A549 (cell line): ENCODE data around the gene ZNF625. TPM values are rescaled to one million over a fixed set of nuclear protein-coding genes. Genes with fewer than 3 reads are reported as not detected.

ENCODE experiments used
- ATAC-seq, 2 experiments: fragments of 200-7000 bp in 1 of 2; fragments of >200 bp in 1 of 2; cut with Nextera tagmentation in 1 of 2; cut with Tn5 transposase in 1 of 2; 3 replicates each; pipeline versions ENCODE4 v1.8.0 to v1.9.1; 2018 to 2020; ENCODE audit warnings: mild to moderate bottlenecking in 1 of 2, moderate library complexity in 1 of 2
- CTCF ChIA-PET: fragments of 300-600 bp; sonication (Branson Sonifier 250); formaldehyde crosslinking; extraction: SDS; loops from one replicate; lab custom pipeline; 2021; ENCODE audit warnings: antibody characterized with exemption, inconsistent platforms; lab: Yijun Ruan, JAX
- POLR2A ChIA-PET: fragments of 350-600 bp; formaldehyde crosslinking; extraction: SDS; loops from one replicate; lab custom pipeline; 2021; ENCODE audit warnings: antibody characterized with exemption, inconsistent platforms; lab: Yijun Ruan, JAX
- DNase-seq, 2 experiments: peaks; one replicate each; pipeline versions ENCODE4 v3.0.0 to v3.0.0-alpha.2; 2011 to 2016; ENCODE audit warnings: low read depth in 1 of 2, low spot score in 1 of 2
- FAIRE-seq: peaks from 2 replicates; lab custom pipeline; 2011; peaks lifted over from hg19 to GRCh38; lab: Jason Lieb, UNC
- H3K27ac ChIP-seq, 2 experiments: fragments of >200 bp; sonication (Bioruptor Twin); formaldehyde crosslinking; 3 replicates each; pipeline ENCODE4 v1.5.1; 2016 to 2017
- H3K4me1 ChIP-seq: fragments of >200 bp; sonication (Bioruptor Twin); formaldehyde crosslinking; 3 replicates; pipeline ENCODE4 v1.6.1; 2016
- H3K4me2 ChIP-seq: fragments of >200 bp; sonication (Bioruptor Twin); formaldehyde crosslinking; 3 replicates; pipeline ENCODE4 v1.6.1; 2016
- H3K4me3 ChIP-seq: fragments of >200 bp; sonication (Bioruptor Twin); formaldehyde crosslinking; 3 replicates; pipeline ENCODE4 v1.5.1; 2016
- H3K9me3 ChIP-seq: fragments of >200 bp; sonication (Bioruptor Twin); formaldehyde crosslinking; 3 replicates; pipeline ENCODE4 v1.6.1; 2016
- EP300 ChIP-seq, 2 experiments: fragments of >200 bp; sonication (Bioruptor Twin); formaldehyde crosslinking; IDR thresholded peaks; 2 replicates in 1 of 2; 3 replicates in 1 of 2; pipeline ENCODE4 v1.6.1; 2016 to 2017
- ESRRA ChIP-seq: fragments of 150-350 bp; IDR thresholded peaks from 2 replicates; pipeline ENCODE4 v1.6.1; 2014; ENCODE audit warnings: mild to moderate bottlenecking, low read length, borderline replicate concordance
- HOXB5 ChIP-seq: fragments of 250-450 bp; sonication (Bioruptor Pico); IDR thresholded peaks from 2 replicates; pipeline ENCODE4 v1.5.0; 2020; ENCODE audit warnings: mild to moderate bottlenecking, moderate library complexity
- MAFK ChIP-seq: fragments of 450-650 bp; IDR thresholded peaks from 2 replicates; pipeline ENCODE4 v1.6.1; 2014; ENCODE audit not compliant: partially characterized antibody
- NPAS2 ChIP-seq: fragments of 250-450 bp; sonication (Bioruptor Pico); IDR thresholded peaks from 2 replicates; pipeline ENCODE4 v1.8.0; 2022; ENCODE audit warnings: mild to moderate bottlenecking, moderate library complexity, borderline replicate concordance
- RAD21 ChIP-seq, 2 experiments: fragments of >200 bp in 1 of 2; sonication (Bioruptor Twin) in 1 of 2; formaldehyde crosslinking in 1 of 2; IDR thresholded peaks in 1 of 2; conservative IDR thresholded peaks in 1 of 2; 2 replicates in 1 of 2; 3 replicates in 1 of 2; pipeline ENCODE4 v1.6.1; 2012 to 2018; ENCODE audit warnings: inconsistent platforms in 1 of 2
- RFX5 ChIP-seq: fragments of 450-650 bp; IDR thresholded peaks from 2 replicates; pipeline ENCODE4 v1.7.1; 2014; ENCODE audit warnings: antibody characterized with exemption, mild to moderate bottlenecking, moderate library complexity
- WGBS: methylation state at CpG from one replicate; pipeline ENCODE4 v1.1.6; 2017; ENCODE audit errors: missing lambda C conversion rate; 5-methylcytosine and 5-hydroxymethylcytosine counted together
- polyA plus RNA-seq, 4 experiments: library from polyadenylated mRNA; depleted of rRNA in 3 of 4; stranded (reverse); fragments of >200 nt; fragmentation: RNase III in 1 of 4; extraction: RNeasy Plus Mini Kit Qiagen cat#74134 plus additional on column Dnase treatment in 1 of 4; gene quantifications; 2 replicates in 3 of 4; 3 replicates in 1 of 4; pipeline ENCODE4 v1.2.3, GENCODE V29; 2011 to 2017
- TF ChIP-seq, protein P1 (sequence below): fragments of 250-450 bp; sonication (Bioruptor Pico); IDR thresholded peaks from 2 replicates; pipeline ENCODE4 v1.5.0; 2021; ENCODE audit warnings: mild to moderate bottlenecking, moderate library complexity, borderline replicate concordance
- TF ChIP-seq, protein P2 (sequence below): fragments of 200-600 bp; sonication (generic); IDR thresholded peaks from 2 replicates; pipeline ENCODE4 v1.6.1; 2016; ENCODE audit warnings: antibody characterized with exemption, mild to moderate bottlenecking, moderate library complexity
- TF ChIP-seq, protein P3 (sequence below): IDR thresholded peaks from 2 replicates; pipeline ENCODE4 v1.6.1; 2012

The ZNF625 gene
- polyA plus RNA-seq, 2 of the 4 experiments (the other 2 are of a cell fraction), result not detected

DNA sequence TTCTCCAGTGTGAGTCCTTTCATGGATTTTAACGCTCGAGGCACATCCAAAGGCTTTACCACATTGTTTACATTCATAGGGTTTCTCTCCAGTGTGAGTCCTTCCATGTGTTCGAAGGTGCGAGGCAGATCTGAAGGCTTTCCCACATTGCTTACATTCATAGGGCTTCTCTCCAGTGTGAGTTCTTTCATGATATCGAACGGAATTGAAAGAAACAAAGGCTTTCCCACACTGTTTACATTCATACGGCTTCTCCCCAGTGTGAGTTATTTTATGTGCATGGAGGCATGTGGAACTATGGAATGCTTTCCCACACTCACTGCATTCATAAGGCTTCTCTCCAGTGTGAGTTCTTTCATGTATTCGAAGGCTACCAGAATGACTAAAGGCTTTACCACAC, 11.2 kb downstream of the ZNF625 start:
- Histone ChIP-seq H3K27ac (no peak overlapping the region), H3K4me1 (no peaks in the 10 kb centered on the region), H3K4me2 (no peak overlapping the region), H3K9me3 (peaks cover 18% of the 10 kb centered on the region; the same call in 1 of the 3 replicates), H3K4me3 (no peak overlapping the region)
- 10% methylated on average over 8 of the region's 8 CpGs for WGBS
- TF ChIP-seq ESRRA, result no peak
- TF ChIP-seq, protein P1, sequence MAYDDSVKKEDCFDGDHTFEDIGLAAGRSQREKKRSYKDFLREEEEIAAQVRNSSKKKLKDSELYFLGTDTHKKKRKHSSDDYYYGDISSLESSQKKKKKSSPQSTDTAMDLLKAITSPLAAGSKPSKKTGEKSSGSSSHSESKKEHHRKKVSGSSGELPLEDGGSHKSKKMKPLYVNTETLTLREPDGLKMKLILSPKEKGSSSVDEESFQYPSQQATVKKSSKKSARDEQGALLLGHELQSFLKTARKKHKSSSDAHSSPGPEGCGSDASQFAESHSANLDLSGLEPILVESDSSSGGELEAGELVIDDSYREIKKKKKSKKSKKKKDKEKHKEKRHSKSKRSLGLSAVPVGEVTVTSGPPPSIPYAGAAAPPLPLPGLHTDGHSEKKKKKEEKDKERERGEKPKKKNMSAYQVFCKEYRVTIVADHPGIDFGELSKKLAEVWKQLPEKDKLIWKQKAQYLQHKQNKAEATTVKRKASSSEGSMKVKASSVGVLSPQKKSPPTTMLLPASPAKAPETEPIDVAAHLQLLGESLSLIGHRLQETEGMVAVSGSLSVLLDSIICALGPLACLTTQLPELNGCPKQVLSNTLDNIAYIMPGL, result no peak
- DNase-seq (no peak), ATAC-seq (no peak), FAIRE-seq (no peak)
- ChIA-PET POLR2A (no interaction called here), CTCF (no interaction called here)

DNA sequence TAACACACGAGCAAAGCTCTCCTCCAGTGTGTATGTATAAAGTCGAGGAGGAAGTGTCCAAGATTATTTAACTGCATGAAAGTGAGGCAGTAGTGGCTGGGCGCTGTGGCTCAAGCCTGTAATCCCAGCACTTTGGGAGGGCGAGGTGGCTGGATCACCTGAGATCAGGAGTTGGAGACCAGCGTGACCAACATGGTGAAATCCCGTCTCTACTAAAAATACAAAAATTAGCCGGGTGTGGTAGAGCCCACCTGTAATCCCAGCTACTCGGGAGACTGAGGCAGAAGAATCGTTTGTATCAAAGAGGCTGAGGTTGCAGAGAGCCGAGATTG, 15.2 kb downstream of the ZNF625 start:
- CTCF ChIA-PET, result no interaction called here

DNA sequence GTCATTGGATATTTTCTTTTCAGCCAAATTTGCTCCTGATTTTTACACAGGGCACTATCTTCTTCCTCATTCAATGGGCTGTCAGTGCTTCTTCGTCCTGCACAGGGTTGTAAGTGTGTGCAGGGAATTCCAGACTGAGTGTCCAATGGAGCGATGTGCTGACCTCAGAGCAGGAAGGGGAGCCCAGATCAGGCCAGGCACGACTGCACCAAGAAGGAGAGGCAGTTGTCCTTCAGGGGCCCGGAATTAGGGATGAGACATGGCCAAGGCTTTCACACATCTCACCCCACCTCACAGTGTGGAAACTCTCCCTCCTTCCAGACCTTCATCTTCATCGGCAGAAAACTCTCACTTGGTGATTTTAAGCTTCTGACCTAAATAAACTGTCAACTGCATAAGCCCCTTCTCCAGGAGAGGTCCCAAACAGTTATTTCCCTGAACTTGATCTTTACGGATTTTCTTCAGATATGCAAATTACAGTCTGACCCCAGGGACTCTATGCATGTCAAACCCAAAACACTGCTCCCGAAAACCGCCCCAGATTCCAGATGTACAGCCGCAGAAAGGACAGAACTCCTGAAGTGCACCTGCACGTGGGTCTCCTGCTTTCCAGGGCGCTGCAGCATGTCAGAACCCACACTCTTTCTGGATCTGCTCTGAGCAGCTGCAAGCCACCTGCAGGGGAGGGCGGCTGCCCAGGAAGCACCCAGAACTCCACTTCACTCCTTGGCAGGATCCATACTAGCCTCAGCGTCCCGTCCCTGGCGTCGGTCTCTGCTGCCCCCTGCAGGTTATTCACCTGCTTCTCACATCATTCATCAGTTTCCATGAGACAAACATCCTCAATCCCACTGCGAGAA, 15.8 kb downstream of the ZNF625 start:
- ChIA-PET CTCF (no interaction called here), POLR2A (no interaction called here)
- Histone ChIP-seq H3K9me3 (peaks cover 15% of the 10 kb centered on the region; the same call in 1 of the 3 replicates), H3K4me1 (no peaks in the 10 kb centered on the region), H3K27ac (no peak overlapping the region), H3K4me2 (peak overlapping the region; percentile 34; the same call in 2 of the 3 replicates), H3K4me3 (no peak overlapping the region)
- FAIRE-seq, result no peak
- ATAC-seq, result peak; percentile 34 to 72; a peak in 4 of 6 replicates
- no peak for TF ChIP-seq RFX5
- TF ChIP-seq, protein P2, sequence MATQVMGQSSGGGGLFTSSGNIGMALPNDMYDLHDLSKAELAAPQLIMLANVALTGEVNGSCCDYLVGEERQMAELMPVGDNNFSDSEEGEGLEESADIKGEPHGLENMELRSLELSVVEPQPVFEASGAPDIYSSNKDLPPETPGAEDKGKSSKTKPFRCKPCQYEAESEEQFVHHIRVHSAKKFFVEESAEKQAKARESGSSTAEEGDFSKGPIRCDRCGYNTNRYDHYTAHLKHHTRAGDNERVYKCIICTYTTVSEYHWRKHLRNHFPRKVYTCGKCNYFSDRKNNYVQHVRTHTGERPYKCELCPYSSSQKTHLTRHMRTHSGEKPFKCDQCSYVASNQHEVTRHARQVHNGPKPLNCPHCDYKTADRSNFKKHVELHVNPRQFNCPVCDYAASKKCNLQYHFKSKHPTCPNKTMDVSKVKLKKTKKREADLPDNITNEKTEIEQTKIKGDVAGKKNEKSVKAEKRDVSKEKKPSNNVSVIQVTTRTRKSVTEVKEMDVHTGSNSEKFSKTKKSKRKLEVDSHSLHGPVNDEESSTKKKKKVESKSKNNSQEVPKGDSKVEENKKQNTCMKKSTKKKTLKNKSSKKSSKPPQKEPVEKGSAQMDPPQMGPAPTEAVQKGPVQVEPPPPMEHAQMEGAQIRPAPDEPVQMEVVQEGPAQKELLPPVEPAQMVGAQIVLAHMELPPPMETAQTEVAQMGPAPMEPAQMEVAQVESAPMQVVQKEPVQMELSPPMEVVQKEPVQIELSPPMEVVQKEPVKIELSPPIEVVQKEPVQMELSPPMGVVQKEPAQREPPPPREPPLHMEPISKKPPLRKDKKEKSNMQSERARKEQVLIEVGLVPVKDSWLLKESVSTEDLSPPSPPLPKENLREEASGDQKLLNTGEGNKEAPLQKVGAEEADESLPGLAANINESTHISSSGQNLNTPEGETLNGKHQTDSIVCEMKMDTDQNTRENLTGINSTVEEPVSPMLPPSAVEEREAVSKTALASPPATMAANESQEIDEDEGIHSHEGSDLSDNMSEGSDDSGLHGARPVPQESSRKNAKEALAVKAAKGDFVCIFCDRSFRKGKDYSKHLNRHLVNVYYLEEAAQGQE, result no peak
- TF ChIP-seq RAD21 (conservative IDR thresholded peaks at IDR 0.05 in 1 of 2, IDR thresholded peaks at IDR 0.05 in 1 of 2), result peak in 1 of 2 experiments; percentile 56; a peak in 2 of 5 replicates
- DNase-seq, result peak in 1 of 2 experiments; percentile 34
- 8% methylated on average over 15 of the region's 17 CpGs for WGBS

More for the DNA sequence above, 15.2 kb downstream of the ZNF625 start:
- TF ChIP-seq EP300 (IDR thresholded peaks at IDR 0.05) (no peak), MAFK (no peak), HOXB5 (CRISPR knock-in tag) (no peak), NPAS2 (CRISPR knock-in tag) (no peak)
- TF ChIP-seq, protein P3, sequence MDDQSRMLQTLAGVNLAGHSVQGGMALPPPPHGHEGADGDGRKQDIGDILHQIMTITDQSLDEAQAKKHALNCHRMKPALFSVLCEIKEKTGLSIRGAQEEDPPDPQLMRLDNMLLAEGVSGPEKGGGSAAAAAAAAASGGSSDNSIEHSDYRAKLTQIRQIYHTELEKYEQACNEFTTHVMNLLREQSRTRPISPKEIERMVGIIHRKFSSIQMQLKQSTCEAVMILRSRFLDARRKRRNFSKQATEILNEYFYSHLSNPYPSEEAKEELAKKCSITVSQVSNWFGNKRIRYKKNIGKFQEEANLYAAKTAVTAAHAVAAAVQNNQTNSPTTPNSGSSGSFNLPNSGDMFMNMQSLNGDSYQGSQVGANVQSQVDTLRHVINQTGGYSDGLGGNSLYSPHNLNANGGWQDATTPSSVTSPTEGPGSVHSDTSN, result no peak
- TF ChIP-seq, all 56 proteins: peak for 0
- Histone ChIP-seq H3K4me1 (no peaks in the 10 kb centered on the region), H3K9me3 (peaks cover 18% of the 10 kb centered on the region; the same call in 1 of the 3 replicates), H3K27ac (no peak overlapping the region), H3K4me3 (no peak overlapping the region), H3K4me2 (no peak overlapping the region)
- no peak for ATAC-seq
- POLR2A ChIA-PET, result no interaction called here
- DNase-seq, result no peak
- WGBS, result 6% methylated on average over 10 of the region's 10 CpGs
- no peak for FAIRE-seq
